ENCODE results near the gene MMP24. TPM values are rescaled to one million over a fixed set of nuclear protein-coding genes. Genes with fewer than 3 reads are reported as not detected.

MMP24 gene
- total RNA-seq, 1 donor from 2014 or later: not detected

- Histone ChIP-seq H3K4me1 (no peaks in the 10 kb centered on the region), H3K36me3 (peaks cover 11 to 27% of the 10 kb centered on the region in 2 donors), H3K4me3 (no peak overlapping the region), H3K9me3 (no peaks in the 10 kb centered on the region), H3K27me3 (no peaks in the 10 kb centered on the region), H3K27ac (no peak overlapping the region)
- no peak for DNase-seq (ENCODE audit: low spot score in 2 of 2)
- no peak for TF ChIP-seq CTCF (IDR thresholded peaks at IDR 0.05)
- intact Hi-C loops (cut with DNase I): no loop called here
These were observed 11.2 kb upstream of the MMP24 start for GRCh38 chr20:35215066-35215956.

- no peak for TF ChIP-seq CTCF (IDR thresholded peaks at IDR 0.05)
- DNase-seq (ENCODE audit: low spot score in 2 of 2): no peak
- Histone ChIP-seq H3K27ac (no peak overlapping the region), H3K27me3 (no peaks in the 10 kb centered on the region), H3K4me1 (no peaks in the 10 kb centered on the region), H3K9me3 (no peaks in the 10 kb centered on the region), H3K4me3 (no peak overlapping the region), H3K36me3 (peaks cover 11 to 22% of the 10 kb centered on the region in 2 donors)
- intact Hi-C loops (cut with DNase I): no loop called here
These were observed 9.9 kb upstream of the MMP24 start for GRCh38 chr20:35216541-35216940.

GRCh38 chr20:35223941-35224340 is 2.5 kb upstream of the MMP24 start:
- H3K4me1 ChIP-seq: peaks cover 0 to 9% of the 10 kb centered on the region in 2 donors
- H3K36me3 ChIP-seq: no peaks in the 10 kb centered on the region
- intact Hi-C loops (cut with DNase I): no loop called here
- no peak for DNase-seq (ENCODE audit: low spot score in 2 of 2)
- TF ChIP-seq CTCF (IDR thresholded peaks at IDR 0.05): no peak
- no peaks in the 10 kb centered on the region for H3K27me3 ChIP-seq
- no peak overlapping the region for H3K27ac ChIP-seq
- no peaks in the 10 kb centered on the region for H3K9me3 ChIP-seq
- no peak overlapping the region for H3K4me3 ChIP-seq

- TF ChIP-seq CTCF (IDR thresholded peaks at IDR 0.05): no peak
- H3K36me3 ChIP-seq: no peaks in the 10 kb centered on the region
- H3K27me3 ChIP-seq: no peaks in the 10 kb centered on the region
- H3K4me3 ChIP-seq: no peak overlapping the region
- H3K4me1 ChIP-seq: peaks cover 0 to 9% of the 10 kb centered on the region in 2 donors
- DNase-seq (ENCODE audit: low spot score in 2 of 2): no peak
- no peaks in the 10 kb centered on the region for H3K9me3 ChIP-seq
- H3K27ac ChIP-seq: no peak overlapping the region
- intact Hi-C loops (cut with DNase I): no loop called here
These were observed 2.0 kb upstream of the MMP24 start for GRCh38 chr20:35224536-35224935.

GRCh38 chr20:35225319-35226125 is 968 bp upstream of the MMP24 start:
- Histone ChIP-seq H3K36me3 (no peaks in the 10 kb centered on the region), H3K4me3 (no peak overlapping the region), H3K27ac (no peak overlapping the region), H3K4me1 (peaks cover 0 to 9% of the 10 kb centered on the region in 2 donors), H3K9me3 (no peaks in the 10 kb centered on the region), H3K27me3 (no peaks in the 10 kb centered on the region)
- intact Hi-C loops (cut with DNase I): no loop called here
- DNase-seq (ENCODE audit: low spot score in 2 of 2): no peak
- TF ChIP-seq CTCF (IDR thresholded peaks at IDR 0.05): no peak

Data from ascending aorta (tissue), 2 donors.